ENCODE measurements around the gene KRTAP10-8. TPM values are rescaled to one million over a fixed set of nuclear protein-coding genes. Genes with fewer than 3 reads are reported as not detected.
"Not testable (repeated sequence)": the region's sequence is repeated elsewhere in the genome, so short reads cannot be mapped to it uniquely, and the experiment has no call there.

The KRTAP10-8 gene
- total RNA-seq, 1 donor from 2014 or later: not detected

- TF ChIP-seq, protein P1, sequence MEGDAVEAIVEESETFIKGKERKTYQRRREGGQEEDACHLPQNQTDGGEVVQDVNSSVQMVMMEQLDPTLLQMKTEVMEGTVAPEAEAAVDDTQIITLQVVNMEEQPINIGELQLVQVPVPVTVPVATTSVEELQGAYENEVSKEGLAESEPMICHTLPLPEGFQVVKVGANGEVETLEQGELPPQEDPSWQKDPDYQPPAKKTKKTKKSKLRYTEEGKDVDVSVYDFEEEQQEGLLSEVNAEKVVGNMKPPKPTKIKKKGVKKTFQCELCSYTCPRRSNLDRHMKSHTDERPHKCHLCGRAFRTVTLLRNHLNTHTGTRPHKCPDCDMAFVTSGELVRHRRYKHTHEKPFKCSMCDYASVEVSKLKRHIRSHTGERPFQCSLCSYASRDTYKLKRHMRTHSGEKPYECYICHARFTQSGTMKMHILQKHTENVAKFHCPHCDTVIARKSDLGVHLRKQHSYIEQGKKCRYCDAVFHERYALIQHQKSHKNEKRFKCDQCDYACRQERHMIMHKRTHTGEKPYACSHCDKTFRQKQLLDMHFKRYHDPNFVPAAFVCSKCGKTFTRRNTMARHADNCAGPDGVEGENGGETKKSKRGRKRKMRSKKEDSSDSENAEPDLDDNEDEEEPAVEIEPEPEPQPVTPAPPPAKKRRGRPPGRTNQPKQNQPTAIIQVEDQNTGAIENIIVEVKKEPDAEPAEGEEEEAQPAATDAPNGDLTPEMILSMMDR (IDR thresholded peaks at IDR 0.05; ENCODE audit: borderline replicate concordance): no peak
- H3K27ac ChIP-seq (replicated peaks): no peak overlapping the region
Observed at GRCh38 chr21:44658913-44659595, 47.2 kb downstream of the KRTAP10-8 start.

GRCh38 chr21:44661567-44661966 lies 49.7 kb downstream of the KRTAP10-8 start:
- H3K36me3 ChIP-seq; intact Hi-C loops (cut with micrococcal nuclease); H3K4me3 ChIP-seq; H3K4me1 ChIP-seq; H3K27ac ChIP-seq (replicated peaks); DNase-seq: not testable (repeated sequence)
- Histone ChIP-seq H3K9me3 (replicated peaks) (peaks cover 18% of the 10 kb centered on the region), H3K27me3 (ENCODE audit: low read depth) (peaks cover 14% of the 10 kb centered on the region)

More at GRCh38 chr21:44658913-44659595, 47.2 kb downstream of the KRTAP10-8 start:
- DNase-seq: no peak
- Histone ChIP-seq H3K9me3 (replicated peaks) (peaks cover 25% of the 10 kb centered on the region), H3K4me3 (no peak overlapping the region), H3K4me1 (no peaks in the 10 kb centered on the region), H3K27me3 (ENCODE audit: low read depth) (peaks cover 14% of the 10 kb centered on the region), H3K36me3 (no peaks in the 10 kb centered on the region)
- intact Hi-C loops (cut with micrococcal nuclease): no loop called here

Other genes starting within 250 kb of the KRTAP10-8 start
- 1.8 TPM for gene LRRC3, start 156.6 kb upstream of the KRTAP10-8 start, total RNA-seq
- not detected for gene KRTAP10-1, start 71.9 kb upstream of the KRTAP10-8 start, total RNA-seq
- not detected for gene KRTAP10-2, start 60.6 kb upstream of the KRTAP10-8 start, total RNA-seq
- not detected for gene KRTAP10-3, start 53.3 kb upstream of the KRTAP10-8 start, total RNA-seq
- not detected for gene KRTAP10-4, start 38.4 kb upstream of the KRTAP10-8 start, total RNA-seq
- not detected for gene KRTAP10-5, start 31.5 kb upstream of the KRTAP10-8 start, total RNA-seq
- not detected for gene KRTAP10-6, start 19.6 kb upstream of the KRTAP10-8 start, total RNA-seq
- not detected for gene KRTAP10-7, start 11.5 kb upstream of the KRTAP10-8 start, total RNA-seq
- not detected for gene KRTAP10-9, start 15.0 kb downstream of the KRTAP10-8 start, total RNA-seq
- gene KRTAP10-10, start 25.3 kb downstream of the KRTAP10-8 start, total RNA-seq: not detected
- gene KRTAP10-11, start 34.3 kb downstream of the KRTAP10-8 start, total RNA-seq: not detected
- gene KRTAP12-4, start 42.6 kb downstream of the KRTAP10-8 start, total RNA-seq: not detected
- not detected for gene KRTAP12-3, start 45.9 kb downstream of the KRTAP10-8 start, total RNA-seq
- not detected for gene KRTAP12-2, start 54.8 kb downstream of the KRTAP10-8 start, total RNA-seq
- gene KRTAP12-1, start 70.1 kb downstream of the KRTAP10-8 start, total RNA-seq: not detected
- not detected for gene KRTAP10-12, start 85.1 kb downstream of the KRTAP10-8 start, total RNA-seq
- gene TSPEAR, start 99.5 kb downstream of the KRTAP10-8 start, total RNA-seq: 3.3 TPM
- gene UBE2G2, start 189.7 kb downstream of the KRTAP10-8 start, total RNA-seq: 78.2 TPM
- 75.5 TPM for gene SUMO3, start 206.0 kb downstream of the KRTAP10-8 start, total RNA-seq